GM19351 (cell line): ENCODE data around the gene PDE4D.
"Not testable (repeated sequence)": the region's sequence is repeated elsewhere in the genome, so short reads cannot be mapped to it uniquely, and the experiment has no call there.

ENCODE experiments used
- ATAC-seq: cut with Tn5 transposase; IDR thresholded peaks from one replicate; pipeline ENCODE4 v1.9.1; 2021; ENCODE audit warnings: mild to moderate bottlenecking, moderate library complexity; ENCODE audit not compliant: unreplicated experiment

Gene PDE4D

DNA sequence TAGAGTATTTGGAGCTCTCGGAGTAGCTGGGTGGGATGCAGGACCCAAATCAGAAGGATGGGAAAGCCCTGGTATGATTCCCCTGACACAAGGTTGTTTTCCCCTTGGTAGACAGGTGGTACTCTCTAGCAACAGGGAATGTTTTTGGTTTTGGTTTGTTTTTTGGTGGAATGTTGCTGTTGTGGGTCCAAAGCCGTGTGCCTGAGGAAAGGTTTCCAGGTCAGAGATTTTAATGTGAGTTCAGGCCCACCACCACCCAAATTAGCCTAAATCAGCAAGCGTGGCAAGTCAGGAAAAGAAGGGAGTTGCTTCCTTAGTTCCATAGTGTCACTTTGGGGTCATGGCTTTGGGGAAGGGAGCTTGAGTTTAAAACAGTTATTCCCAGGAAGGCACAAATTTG is 925.2 kb downstream of the PDE4D start:
- ATAC-seq: no peak

DNA sequence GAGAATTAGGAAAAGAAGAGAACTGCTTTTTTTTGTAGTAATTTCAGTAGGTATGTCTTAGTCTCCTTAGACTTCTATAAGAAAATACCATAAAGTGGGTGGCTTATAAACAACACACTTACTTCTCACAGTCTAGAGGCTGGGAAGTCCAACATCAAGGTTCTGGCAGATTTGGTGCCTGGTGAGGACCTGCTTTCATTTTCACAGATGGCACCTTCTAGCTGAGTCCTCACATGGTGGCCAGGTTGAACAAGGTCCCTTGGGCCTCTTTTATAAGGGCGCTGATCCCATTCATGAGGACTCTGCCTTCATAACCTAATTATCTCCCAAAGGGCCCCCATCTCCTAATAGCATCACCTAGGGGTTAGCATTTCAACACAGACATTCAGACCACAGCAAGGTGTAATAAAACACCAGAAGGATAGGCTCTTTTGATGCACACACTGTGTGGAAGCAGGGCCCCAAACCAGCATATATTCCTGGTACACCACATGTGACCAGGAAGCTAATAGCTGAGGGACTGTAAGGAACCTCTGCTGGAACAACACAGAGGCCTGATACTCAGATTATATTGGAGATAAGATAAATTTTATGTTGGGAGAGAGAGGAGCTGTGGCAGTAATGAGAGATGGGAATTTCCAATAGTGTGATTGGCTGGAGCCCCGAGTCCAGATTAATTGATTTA is 925.8 kb downstream of the PDE4D start:
- ATAC-seq: no peak

DNA sequence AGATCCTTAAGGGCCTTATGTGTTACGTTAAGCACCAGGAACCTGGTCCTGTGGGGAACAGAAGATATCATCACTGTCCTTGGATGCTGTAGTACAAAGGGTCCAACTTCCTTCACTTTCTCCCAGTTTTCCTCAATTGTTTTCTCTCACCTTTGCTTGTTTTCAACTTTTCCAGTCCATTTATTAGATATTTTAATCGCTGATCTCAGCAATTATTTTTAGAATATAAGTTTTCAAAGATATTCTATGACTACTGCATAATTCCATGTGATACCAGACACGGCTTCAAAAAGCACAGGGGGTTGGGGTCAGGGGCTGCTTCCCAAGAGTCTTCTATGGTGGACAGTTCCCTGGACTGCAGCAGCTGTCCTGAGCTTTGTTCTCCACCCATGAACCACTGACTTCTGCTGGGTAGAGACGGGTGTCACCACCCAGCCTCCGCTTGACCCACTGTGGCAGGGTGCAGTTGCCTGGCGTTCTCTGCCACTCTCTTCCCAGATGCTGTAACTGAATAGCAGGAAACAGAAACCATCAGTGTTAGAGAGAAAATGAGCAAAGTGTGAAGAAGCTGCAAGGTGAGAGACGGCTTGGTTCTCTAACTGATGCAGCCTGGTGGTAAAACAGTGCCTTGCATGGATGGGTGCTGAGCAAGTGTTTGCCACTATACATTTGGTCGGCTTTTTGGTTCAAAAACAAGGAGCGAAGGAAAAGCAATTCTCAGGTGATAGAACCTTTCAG is 927.7 kb downstream of the PDE4D start:
- ATAC-seq: no peak

DNA sequence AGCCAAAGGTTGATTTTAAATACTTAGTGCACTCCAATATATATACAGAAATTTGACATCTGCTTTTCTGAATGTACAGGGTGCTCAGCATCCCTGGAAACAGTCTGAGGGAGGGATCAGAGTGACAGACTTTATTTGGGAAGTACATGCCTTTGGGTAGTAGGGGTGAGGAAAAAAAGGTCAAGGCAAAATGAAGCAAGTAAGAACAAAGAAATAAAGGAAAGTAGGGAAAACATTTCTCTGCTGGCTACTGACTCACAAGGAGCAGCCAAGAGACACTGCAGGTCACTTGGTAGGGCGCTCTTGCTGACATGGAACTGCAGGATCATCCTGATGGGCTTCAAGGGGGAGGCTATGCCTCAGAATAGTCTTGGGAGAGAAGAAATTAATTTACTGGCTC is 929.7 kb downstream of the PDE4D start:
- ATAC-seq: no peak

DNA sequence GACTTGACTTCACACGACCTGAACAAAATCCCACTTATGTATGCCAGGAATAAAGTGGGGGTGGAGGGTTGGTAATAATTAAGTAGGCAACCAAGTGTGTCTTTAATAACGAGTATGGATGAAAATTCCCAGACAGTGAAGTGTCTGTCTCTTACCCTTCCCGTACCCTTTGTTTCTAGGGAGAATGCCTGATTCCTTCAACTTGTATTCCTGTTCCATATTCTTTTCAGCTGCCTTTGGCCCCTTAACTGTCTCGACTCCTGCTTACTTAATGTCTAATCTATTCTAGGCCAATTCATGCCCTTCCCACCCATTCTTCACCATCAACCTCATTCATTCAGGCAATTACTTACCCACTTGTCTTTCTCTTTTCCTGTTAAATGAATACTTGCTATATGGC is 930.2 kb downstream of the PDE4D start:
- ATAC-seq: no peak

DNA sequence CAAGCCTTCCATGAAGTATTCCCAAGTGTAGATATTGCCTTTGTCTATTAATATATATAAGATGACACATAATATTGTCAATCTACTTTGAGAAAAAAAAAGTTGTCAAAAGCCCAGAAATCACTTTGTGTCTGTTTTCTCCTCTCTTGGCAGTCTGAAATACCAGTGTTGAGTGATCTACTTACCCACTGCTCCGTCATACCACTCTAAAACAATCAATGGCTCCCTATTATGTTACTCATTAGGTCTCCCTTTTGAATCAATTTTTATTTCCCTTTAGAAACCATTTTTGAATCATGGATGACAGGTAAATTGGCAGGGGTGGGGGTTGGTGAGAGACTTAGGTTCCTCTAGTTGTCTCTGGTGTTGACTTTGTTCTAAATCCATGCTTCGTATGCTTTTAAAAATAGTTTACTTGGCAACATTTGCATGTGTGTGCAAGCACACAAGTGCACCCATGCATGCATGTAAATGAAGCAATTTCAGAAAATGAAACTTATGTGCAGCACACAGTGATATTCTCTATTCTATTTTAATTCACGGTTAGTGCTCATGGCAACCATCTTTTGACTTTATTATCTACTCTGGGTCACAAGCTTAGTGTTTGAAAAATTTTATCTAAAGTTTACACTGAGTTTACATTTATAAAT is 931.8 kb downstream of the PDE4D start:
- ATAC-seq: peak; percentile 82

DNA sequence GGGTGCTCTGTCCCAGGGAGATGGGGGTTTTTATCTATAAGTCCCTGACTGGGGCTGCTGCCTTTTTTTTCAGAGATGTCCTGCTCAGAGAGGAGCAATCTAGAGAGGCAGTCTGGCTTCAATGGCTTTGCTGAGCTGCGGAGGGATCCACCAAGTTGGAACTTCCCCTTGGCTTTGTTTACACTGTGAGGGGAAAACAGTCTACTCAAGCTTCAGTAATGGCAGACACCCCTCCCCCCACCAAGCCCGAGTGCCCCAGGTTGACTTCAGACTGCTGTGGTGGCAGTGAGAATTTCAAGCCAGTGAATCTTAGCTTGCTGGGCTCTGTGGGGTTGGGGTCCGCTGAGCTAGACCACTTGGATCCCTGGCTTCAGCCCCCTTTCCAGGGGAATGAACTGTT is 934.8 kb downstream of the PDE4D start:
- ATAC-seq: no peak

DNA sequence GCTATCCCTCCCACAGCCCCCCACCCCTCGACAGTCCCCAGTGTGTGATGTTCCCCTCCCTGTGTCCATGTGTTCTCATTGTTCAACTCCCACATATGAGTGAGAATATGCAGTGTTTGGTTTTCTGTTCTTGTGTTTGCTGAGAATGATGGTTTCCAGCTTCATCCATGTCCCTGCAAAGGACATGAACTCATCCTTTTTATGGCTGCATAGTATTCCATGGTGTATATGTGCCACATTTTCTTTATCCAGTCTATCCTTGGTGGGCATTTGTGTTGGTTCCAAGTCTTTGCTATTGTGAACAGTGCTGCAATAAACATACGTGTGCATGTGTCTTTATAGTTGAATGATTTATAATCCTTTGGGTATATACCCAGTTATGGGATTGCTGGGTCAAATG is 940.3 kb downstream of the PDE4D start:
- not testable (repeated sequence) for ATAC-seq

DNA sequence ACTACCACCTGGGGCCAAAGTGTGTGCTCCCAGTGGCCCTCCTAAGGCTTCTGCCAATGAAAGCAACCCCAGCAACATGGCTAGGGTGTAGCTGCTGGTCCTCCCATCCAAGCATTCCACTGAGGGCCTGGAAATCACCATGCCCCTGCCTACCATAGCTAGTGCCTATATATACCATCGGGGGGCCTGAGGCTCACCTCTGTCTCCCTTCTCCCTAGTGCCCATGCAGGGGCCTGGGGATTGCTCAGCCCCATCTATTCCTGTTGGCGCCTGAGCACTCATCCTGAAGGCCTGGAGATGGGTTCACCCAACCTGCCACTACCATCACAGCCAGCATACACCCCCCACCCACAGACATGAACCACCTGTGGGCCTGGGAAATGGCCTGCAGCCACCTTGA is 943.3 kb downstream of the PDE4D start:
- no peak for ATAC-seq

DNA sequence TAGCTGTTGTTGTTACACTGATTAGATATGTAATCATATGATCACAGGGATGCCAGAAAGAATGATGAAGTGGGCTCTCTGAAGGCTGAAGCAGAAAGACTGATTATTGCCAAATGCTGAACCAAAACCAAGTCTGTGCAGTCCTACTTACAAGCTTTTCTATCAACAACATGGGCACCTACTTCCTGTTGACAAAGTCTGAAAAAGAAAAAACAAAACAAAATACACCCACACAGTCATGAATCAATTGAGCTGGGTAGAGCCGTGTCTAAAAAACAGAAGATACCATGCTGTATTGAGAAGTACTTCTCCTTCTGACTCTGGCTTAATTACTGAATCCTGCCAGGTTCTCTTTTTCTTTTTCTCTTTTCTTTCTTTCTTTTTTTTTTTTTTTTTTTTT is 947.3 kb downstream of the PDE4D start:
- no peak for ATAC-seq

DNA sequence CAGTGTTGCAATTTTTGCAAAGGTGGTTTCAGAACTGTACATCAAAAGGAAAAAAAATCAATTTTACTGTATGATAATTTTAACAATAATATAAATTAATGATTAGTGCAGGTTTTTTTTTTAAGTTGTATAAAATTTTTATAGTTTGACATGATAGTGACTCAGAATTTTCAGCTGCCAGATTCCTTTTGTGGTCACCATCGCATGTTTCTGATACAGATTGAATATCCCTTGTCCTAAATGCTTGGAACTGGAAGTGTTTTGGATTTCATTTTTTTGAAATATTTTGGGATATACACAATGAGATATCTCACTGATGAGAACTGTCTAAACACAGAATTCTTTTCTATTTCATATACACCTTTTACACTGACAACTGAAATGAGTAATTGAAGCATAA is 949.3 kb downstream of the PDE4D start:
- ATAC-seq: no peak

DNA sequence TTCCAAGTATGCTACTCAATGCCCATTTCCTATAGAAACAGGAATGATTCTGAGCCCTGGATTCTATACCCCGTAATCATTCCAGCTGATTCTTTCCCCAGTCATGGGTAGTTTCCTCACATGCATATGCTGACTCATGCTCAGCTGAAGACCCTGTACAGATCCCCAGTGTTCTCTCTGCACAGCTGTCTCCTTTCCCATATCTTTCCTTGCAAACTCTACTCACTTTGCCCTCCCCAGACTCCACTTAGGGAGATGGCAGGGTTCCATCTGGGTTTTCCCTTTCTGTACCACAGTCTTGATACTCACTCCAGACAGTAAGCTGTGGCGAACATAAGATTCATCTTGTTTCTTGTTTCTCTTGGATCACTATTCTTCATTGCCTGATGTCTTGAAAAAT is 953.1 kb downstream of the PDE4D start:
- no peak for ATAC-seq

DNA sequence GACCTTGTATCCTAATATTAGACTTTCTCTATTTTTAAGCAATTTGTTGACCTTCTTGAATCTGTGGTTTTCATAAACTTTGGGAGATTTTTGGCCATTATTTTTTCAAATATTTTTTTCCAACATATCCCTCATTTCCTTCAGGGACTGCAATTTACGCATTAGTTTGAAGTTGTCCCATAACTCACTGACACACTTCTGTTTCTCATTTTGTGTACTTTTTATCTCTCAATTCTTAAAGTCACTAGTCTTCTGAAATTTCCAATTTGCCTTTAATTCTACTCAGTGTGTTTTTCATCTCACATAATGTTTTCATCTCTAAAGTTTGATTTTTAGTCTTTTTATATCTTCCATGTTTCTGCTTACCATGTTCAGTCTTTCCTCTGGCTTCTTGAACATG is 953.9 kb downstream of the PDE4D start:
- ATAC-seq: no peak

DNA sequence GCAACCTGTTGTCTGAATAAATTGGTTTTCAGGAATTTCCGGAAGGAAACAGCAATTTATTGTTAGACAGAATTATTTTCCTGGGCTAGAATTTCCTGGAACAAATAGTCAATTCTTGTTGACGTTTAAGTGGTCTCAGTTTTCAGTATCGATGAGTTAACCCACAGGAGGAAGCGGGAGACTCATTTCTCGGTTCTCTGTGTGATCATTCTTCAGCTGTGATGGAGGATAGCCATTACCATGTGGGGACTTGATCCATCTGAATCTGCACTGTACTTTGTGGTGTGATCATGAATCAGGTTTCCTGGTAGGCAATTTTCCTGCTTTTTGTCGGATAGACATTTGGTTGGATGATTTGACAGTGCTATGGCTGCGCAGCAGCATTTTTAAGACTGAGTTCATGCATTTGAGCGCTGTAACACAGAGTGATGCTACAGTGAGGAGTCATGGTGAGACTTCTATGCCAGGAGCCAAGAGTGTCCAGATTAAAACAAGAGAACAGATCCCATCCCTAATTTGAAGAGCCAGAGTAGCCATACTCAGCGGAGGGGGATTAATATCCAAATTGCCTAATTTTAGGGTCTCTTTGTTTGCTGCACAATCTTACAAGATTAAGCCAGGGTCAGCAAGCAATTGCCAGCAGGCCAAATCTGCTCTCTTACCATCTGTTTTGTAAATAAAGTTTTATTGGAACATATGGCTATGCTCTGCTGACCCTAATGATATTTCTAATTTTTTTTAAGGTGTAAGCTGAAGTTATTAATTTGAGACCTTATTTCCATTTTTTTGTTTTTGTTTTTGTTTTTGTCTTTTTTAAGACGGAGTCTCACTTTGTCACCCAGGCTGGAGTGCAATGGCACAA is 954.7 kb downstream of the PDE4D start:
- ATAC-seq: no peak

DNA sequence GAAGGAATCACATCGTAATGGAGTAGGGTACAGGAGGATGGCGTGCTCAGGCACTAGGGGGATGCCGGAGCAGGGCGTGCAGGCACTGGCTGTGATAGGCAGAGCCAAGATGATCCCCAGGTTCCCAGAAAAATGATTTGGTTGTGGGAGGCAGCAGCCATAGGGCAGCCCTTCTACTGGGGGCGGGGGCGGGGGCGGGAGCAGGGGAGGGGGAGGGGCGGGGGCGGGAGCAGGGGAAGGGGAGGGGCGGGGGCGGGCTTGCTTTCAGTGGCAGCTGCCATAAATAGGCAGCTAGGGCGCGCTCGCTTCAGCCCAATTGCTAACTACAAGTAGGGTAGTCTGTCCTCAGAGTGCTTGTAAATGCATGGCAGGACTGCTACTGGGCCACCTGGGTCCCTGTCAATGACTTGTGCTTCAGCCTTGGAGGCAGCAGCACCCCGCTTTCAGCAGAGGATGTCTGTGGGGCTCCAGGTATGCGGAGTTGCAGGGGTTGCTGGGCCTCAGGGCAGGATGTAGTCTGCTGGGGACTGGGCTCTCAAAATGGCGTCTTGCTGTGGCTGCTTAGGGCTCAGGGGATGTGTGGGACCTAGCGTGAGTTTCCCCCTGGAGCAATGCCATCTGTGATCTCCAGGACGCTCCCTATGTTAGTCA is 956.4 kb downstream of the PDE4D start:
- ATAC-seq: no peak

DNA sequence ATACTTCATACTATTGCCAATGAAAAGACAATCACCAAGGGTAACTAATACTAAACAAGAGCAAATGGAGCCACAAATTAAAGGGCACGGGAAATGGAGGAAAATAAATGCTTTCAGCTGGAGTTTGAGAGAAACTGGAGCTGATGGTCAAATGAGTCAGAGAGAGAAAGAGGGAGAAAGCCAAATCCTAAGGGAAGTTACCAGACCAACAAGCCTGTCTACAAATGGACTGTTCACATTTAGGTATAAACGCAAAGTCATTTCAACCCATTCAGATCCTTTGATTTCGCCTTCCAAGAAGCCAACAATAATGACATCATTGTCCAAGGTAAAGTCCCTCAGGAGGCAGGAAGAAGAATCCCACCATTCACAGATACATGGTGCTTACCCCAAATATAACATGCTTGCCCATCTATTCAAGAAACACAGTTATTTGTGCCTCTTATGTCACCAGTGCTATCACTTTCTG is 958.9 kb downstream of the PDE4D start:
- ATAC-seq: no peak

DNA sequence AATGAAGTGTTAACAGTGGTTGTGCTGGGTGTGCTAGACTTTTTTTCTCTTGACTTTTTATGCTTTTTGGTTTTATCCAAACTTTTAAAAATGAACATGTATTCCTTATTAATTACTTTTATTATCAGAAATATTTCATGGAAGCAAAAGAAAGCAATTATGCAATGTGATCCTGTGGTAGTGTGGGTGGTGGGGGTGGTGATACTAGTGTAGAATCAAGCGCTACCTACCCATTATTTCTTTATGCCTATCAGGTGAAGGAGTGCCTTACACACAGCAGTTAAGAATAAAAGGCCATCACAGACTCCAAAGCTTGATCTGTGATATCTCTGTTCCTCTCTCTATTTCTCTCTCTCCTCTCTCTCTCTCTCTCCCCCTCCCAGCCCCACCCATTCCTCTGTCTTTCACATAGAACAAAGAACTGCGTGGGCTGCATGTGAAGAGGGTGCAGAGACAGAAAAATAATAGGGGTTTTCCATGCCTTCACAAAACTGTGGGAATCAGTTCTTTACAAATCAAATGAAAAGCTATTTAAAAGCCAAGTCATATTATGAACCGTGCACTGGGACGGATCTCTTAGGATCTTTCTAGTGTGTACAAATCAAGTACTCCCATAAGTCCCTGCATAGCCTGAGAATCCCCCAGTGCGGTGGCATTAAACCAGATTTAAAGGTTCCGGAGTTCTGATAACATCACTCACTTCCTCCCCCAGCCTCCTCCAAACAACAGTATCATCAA is 959.5 kb downstream of the PDE4D start:
- ATAC-seq: no peak

DNA sequence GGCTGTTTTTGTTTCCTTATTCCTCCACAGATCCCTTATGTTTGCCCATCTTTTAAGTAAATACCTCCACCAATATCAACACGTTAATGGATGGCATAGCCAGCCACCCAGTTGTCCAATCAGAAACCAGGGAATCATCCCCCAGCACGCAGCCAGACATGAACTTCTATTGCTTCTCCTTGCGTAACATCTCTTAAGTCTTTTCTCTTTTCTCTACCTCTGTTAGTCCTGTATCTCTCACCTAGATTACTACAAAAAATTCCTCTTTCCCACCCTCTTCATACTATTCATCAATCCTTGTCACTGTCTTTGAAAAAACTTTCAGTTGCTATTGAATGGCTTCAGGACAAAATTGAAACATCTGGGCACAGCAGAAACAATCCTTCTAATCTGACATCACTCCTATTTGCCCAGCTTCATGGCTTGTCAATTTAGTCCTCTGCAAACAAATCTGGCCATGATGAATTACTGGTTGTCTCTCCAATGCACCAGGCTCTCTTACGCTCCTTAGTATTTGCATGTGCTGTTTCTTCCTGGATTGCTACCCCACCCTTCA is 961.4 kb downstream of the PDE4D start:
- no peak for ATAC-seq

DNA sequence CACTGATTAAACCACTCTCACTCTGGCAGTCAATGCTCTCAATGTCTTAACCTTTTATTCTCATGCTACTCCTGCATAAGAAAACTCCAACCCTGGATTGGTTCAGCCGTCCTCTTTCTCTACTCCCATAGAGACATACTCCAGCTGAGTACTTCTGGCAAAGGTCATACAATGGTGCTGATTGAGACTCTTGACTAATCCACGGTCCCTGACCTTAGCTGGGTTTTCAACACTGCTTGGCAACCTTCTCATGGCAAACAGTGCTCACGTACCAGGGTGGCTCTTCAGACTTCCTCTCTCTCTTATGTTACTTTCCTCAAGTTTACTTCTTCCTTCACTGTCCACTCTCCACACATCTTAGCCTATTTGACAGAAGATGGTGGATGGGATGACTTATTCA is 963.0 kb downstream of the PDE4D start:
- no peak for ATAC-seq

DNA sequence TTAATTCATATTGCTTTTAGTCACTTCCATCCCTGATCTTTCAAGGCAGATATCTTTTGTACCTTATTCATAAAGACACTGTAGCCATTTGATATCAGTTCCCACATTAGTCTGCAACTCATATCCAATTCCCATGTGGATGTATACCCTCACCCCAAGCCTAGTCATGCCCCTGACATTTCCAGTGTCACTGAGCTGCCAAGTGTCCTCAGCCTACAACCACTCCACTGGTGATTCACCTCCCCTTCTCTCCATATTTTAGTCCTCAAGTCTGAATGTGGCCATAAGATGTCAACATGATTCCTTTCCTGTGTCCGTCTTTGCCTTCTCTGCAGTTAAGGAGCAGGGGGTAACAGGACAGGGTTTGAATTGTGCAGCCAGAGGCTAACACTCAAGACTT is 963.8 kb downstream of the PDE4D start:
- no peak for ATAC-seq
